GM19043 (cell line): Measurements from ENCODE around the gene GRK7.
A peak's percentile ranks its signal among the peaks of the same experiment; 100 is the strongest.

ENCODE experiments used
- ATAC-seq: cut with Tn5 transposase; IDR thresholded peaks from one replicate; pipeline ENCODE4 v1.9.1; 2021; ENCODE audit warnings: low read depth; ENCODE audit not compliant: unreplicated experiment

Gene GRK7, protein sequence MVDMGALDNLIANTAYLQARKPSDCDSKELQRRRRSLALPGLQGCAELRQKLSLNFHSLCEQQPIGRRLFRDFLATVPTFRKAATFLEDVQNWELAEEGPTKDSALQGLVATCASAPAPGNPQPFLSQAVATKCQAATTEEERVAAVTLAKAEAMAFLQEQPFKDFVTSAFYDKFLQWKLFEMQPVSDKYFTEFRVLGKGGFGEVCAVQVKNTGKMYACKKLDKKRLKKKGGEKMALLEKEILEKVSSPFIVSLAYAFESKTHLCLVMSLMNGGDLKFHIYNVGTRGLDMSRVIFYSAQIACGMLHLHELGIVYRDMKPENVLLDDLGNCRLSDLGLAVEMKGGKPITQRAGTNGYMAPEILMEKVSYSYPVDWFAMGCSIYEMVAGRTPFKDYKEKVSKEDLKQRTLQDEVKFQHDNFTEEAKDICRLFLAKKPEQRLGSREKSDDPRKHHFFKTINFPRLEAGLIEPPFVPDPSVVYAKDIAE (N-terminal part only)

DNA sequence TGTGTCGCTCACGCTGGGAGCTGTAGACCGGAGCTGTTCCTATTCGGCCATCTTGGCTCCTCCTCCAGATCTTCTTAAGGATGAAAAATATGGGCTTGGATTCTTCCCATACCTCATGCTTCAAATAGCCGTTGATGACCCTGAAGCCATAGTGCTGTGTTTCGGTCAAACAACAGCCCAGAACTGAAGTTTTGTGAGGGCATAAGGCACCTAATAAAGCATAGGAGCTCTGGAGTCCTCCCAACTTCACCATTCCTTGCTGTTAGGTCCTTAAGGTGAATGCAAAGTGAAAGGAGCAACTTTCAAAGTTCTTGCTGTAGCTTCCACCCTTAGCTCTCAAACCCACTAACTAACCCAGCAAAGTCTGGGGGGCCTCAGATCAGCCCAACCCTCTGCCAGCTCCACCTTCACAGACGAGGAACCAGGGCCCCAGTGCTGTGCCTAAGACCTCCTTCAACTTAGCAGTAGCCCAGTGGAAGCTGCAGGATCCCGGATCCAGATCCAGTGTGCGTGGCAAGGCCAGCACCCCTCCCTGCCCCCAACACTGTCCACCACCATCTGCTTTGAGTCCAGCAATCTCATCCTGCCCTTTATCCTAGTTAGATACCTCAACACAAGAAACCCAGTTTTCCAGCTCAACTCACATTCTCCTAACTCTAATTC, at the start of gene GRK7:
TSS of gene GRK7 (plus strand) at position 321 of the 663 bp plus-strand sequence. CDS start 14,877 bp downstream, outside the sequence.
- no peak for ATAC-seq

DNA sequence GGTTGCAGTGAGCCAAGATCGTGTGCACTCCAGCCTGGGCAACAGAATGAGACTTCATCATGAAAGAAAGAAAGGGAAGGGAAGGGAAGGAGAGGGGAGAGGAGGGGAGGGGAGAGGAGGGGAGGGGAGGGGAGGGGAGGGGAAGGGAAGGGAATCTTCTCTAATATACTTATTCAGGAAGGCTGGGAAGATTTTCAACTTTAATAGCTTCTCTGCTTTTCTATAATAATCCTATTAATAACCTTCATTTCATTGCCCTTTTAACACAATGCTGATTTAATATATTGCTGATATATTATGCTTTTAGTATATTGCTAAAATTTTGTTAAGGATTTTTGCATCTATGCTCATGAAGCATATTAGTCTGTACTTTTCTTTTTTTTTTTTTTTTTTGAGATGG, 48.5 kb upstream of the GRK7 start:
- ATAC-seq, result no peak

DNA sequence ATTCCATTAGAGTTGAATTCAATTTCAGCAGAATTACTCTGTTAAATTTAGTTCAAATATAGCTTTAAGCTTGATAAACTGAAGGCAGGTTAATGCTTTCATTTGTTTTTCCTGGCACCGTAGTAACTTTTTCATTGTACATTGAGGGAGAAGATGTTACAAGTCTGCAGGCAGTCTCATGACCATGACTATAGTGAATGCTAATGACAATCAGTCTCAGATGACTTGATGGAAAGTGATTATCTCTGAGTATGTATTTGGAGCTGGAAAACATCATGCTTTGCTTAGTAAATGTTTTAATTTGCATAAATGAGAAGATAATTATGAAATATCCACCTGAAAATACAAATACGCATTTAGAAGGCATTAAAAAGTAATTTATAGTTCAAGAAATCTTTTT, 41.1 kb upstream of the GRK7 start:
- ATAC-seq, result no peak

DNA sequence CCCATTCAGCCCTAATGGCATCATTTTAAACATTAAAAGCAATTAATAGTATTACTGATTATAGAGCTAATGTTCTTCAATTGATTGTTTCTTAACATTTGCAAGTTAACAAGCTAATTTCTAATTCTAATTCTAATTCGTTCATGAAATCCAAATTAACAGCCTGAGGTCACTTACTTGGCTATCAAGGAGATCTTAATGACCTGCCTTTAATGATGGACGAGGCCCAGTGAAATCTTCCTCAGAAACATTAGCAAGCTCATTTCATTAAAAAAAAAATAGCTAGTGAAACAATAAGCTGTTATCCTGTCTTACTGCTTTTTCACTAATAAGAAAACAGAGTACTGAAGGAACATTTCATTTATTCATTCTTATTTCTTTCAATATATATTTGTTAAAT, 40.6 kb upstream of the GRK7 start:
- ATAC-seq, result no peak

DNA sequence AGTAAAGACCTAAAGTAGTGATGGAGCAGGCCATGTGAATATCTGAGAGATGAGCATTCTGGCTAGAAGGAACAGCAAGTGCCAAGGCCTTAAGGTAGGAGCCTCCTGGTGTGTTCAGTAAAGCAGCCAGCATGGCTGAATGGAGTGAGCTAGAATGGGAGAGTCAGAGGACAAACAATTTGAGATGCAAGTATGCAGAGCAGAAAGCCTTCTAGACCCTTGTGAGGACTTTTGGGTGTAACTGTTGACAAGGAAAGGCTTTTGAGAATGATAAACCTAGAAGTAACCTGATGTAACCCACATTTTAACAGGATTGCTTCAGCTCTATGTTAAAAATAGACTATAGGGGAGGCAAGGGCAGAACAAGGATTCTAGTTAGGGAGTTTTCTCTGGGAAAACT, 40.0 kb upstream of the GRK7 start:
- no peak for ATAC-seq

DNA sequence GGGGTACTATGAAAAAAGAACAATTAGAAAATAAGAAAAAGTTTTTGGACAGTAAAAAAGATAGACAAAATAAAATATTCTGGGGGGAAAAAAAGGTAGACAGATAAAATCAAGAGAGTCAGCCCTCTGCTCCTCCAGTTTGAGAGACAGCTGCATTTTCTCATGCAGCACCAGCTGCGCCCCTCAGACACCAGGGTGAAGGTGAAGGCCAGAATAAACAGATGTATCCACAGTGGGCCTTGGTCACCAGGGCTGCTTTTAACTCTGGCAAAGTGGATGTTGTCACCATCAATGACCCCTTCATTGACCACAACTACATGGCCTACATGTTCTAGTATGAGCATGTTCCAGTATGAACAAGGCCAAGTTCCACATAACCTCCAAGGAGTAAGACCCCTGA, 39.0 kb upstream of the GRK7 start:
- ATAC-seq, result no peak

DNA sequence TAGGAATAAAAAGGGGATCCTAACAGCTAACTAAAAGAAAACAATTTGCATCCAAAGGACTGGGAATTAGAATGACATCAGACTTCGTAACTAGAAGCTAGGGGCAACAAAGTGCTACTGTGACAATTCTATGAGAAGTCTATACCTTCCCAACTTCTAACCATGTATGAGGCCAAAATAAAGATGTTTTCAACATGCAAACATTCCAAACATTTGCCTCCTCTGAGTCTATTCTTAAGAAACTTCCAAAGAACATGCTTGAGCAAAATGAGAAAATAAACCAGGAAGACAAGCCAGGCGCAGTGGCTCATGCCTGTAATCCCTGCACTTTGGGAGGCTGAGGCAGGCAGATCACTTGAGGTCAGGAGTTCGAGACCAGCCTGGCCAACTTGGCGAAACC, 38.2 kb upstream of the GRK7 start:
- ATAC-seq, result no peak

DNA sequence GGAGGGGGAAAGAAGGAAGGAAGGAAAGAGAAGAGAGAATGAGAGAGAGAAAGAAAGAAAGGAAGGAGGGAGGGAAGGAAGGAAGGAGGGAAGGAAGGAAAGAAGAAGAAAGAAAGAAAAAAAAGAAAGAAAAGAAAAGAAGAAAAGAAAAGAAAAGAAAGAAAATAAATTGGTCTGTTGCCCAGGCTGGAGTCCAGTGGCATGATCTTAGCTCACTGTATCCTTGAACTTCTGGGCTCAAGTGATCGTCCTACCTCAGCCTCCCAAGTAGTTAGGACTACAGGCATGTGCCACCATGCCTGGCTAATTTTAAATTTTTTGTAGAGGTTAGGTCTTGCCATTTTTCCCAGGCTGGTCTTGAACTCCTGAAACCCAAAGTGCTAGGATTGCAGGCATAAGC, 36.7 kb upstream of the GRK7 start:
- ATAC-seq, result no peak

DNA sequence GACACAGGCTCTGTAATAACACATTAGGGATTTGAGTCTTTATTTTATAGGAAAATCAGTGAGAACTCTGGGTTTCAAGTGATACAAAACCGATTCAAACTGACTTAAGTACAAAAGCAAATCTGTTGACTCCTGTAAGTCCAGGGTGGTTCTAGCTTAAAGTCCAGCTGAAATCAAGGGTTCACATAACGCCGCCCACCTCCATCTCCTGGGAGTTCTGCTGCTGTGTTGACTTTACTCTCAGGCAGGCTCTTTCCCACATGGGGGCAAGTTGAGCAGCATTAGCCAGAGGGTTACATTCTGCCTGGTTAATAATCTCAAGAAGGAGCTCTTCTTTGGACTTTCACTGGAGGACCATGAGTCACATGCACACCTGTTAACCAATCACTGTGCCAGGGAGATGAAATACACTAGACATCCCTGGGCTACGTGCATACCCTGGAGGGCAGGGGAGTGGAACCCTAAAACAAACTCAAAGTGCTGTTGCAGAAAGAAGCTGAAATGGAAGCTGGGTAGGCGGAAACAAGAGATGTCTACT, 34.8 kb upstream of the GRK7 start:
- ATAC-seq, result no peak

DNA sequence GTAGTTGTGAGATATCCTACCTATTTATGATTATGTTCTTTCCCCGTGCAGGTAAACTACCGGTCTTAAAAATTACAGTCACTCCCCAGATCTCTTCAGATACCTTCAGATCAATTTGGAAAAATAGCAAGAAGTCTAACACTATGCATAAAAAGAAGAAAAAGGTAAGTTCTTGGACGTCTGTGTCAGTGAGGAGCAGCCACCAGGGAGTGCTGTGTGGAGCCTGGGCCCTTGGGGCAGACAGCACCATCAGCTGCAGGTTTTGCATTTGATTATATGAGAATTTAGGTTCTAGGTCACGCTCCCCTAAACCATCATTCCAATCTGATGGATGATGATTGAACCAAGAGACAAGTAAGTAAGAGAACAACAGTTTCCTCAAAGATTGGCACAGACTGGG, 34.0 kb upstream of the GRK7 start:
- no peak for ATAC-seq

DNA sequence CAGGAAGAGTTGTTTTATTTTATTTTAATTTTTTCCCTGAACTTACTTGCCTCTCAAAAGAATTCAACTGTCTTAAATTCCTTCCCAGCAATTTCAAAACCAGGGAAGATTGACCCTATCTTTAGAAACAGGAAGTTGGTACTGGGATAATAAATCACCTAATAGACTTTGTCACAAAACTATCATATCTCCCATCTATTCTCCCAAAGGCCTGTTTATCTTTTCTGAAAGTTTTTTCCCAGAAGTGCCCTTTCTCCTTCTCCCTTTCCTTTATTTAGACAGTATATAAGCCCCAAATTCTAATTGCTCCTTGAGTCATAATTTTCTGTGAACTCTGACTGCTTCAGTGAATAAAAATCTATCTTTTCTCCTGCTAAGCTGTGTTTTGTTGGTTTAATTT, 28.0 kb upstream of the GRK7 start:
- ATAC-seq, result no peak

DNA sequence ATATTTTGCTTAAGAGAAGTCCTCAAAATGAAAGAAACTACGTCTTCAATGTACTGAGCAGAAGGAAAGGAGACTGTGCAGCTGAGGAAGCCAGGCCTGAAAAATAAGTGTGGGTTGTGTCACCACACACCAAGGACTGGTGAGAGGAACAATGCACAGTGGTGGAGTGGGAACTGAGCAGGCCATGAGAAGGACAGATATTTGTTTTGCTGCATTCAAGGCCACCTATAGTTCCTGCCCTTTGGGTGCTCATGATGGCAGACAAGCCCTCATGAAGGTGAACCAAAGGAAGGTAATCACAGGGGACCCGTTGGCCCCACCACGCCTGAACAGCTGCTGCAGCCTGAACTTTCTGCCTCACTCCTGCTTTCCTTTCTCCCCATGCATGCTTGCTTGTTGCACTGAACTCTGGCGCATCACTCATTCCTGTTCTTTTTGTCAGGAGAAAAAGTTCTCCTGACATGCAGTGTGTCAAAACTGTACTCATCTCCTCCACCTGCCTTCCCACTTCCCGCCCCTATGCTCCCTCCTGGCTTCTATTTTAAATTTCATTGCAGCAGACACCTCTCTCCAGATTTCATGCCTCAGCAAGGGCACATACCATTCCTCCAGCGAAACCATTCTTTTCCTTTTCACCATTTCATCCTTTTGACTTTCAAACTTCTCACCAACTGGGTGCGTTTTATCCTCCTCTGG, 27.3 kb upstream of the GRK7 start:
- no peak for ATAC-seq

DNA sequence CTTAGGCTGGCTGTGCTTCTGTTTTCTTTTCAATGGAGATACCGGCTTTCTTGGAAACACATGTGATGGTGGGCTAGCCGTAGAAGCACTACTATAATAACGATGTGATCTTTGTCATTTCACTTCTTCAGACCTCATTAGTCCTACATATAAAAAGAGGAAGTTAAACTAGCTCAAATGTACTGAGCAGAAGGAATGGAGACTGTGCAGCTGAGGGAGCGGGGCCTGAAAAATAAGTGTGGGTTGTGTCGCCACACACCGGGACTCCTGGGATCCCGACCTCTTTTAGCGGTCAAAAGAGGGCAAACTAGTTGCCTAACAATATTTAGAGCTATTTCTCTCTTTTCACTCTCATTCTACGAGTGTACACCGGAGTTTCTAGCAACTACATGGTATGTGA, 26.1 kb upstream of the GRK7 start:
- no peak for ATAC-seq

DNA sequence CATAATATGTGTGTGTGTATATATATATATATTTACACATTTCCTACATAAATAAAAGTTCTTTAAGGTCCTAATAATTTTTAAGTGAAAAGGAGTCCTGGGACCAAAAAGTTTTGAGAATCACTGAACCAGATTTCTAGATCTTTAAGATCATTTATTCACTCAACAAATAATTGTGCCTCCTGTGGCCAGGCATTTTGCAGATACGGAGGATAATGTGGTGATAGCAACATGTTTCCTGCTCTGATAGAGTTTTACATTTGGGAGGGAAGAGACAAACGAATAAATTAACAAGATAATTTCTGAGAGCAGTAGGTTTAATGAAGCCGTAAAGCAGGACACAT, 25.6 kb upstream of the GRK7 start:
- no peak for ATAC-seq

DNA sequence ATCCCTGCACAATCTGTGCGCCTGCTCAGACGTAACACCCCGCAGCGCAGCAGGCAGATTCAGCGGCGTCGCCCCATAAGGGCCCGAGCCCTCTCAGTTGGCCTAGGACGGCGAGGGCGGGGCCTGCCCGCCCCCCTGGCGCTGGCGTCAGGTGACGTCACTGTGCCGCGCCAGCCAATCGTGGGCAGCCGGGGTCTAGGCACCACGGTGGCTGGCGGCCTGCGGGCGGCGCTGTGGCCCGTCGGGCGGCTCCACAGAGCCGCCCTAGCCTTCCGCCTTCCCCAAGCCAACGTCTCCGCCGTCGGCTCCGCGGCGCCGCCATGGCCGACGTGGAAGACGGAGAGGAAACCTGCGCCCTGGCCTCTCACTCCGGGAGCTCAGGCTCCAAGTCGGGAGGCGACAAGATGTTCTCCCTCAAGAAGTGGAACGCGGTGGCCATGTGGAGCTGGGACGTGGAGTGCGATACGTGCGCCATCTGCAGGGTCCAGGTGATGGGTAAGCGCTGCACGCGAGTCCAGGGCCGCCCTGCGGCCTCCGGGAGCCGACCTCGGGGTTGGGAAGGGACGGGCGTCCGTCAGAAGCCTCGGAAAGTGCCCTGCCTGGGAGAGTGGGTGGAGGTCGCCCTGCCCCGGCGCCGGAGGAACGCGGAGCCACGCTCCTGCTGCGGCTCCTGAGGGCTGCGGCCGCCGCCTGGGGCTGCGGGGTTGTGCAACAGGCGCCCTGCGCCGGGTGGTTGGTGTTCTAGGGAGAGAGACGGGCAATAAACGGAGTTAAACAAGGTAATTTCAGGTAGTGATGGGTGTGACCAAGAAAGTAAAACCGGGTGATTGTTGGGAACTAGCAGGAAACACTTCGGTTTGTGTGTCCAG, 25.0 kb upstream of the GRK7 start, which contains the start of gene RNF7:
TSS of gene RNF7 (plus strand) at position 277 of the 869 bp plus-strand sequence. CDS start at position 321, 44 bp downstream.
- peak; percentile 85 for ATAC-seq

DNA sequence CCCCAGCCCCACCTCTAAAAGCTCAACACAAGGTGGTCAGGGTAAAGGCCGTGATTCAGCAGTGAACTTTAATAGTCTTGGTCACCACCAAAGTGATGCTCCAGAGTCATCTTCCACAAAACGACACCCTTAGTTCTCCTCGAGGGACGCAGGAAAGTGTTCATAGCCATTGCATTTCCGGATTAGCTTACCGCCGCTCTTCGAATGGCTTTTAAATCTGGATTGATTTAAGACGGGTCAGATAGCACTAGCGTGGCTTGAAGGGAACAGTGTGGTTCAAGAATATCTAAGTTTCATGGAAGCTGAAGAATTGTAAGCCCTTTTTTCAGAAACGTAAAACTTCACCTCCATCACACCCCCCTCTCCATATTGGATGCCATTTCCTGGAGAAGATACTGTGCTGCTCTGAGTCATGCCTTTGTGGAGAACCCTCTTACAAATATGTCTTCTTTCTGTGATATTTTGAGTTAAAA, 24.3 kb upstream of the GRK7 start:
- no peak for ATAC-seq

DNA sequence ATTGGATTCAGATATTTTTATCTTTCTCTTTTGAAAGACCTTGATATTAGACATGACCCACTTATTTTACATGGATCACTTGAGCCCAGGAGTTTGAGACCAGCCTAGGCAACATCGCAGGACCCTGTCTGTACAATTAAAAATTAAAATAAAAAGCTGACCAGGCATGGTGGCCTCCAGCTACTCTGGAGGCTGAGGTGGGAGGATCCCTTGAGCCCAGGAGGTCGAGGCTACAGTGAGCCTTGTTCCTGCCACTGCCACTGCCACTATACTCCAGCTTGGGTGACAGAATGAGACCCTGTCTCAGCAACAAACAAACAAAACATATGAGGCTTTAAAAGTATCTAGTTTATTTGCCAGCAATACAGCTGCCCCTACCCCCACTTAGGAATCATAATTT, 23.5 kb upstream of the GRK7 start:
- ATAC-seq, result no peak

DNA sequence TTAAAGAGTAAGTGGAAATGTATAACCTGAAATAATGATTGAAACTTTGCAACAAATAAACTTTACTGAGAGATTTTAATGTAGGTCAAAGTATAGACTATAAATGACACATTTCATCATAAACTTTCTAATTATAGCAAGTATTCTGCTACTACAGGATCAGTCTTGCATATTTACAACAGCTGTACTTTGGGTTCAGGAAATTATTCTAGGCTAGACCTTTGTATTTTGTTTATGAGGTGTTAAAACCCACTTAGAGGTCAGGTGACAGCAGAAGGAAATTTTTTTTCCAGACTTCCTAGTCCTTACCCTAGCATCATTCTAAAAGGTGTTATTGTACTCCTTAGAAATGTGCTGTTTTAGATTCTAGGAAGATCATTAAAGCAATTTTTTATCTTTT, 22.9 kb upstream of the GRK7 start:
- ATAC-seq, result no peak

DNA sequence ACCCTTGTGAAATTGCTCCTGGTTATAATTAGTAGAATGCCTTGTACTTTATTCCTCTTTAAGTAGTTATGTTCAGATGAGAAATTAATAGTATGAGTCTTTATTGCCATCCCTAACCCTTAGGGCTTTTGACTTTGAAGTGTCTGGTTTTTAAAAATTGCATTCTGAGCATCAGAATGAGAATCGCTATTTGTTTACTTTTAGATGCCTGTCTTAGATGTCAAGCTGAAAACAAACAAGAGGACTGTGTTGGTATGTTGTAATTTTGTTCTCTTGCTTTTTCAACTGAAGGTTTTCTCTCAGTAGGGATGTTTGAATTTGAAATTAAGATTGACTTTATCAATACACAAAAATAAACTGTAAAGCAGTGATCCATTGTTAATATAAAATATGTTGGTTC, 19.9 kb upstream of the GRK7 start:
- no peak for ATAC-seq

DNA sequence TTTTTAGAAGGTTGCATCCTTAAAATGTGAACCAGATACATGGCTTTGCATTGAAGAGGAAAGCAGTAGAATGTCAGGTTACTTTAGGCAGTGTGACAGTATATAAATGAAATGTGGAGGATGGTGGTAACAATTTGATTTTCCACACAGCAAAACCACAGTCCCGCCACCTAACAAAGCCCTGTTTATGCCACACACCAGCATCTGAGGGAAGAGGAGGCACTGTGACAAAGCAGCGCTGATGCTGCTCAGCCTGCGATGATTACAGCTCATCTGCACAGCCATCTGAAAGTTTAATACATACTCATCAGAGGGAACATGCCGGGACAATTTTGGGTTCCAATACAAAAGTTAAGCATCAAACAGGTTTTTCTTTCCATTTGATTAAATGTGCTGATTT, 16.2 kb upstream of the GRK7 start:
- ATAC-seq, result no peak
